ENCODE measurements around the gene S100A5.

Gene S100A5

GRCh38 chr1:153548722-153549688 lies 8.3 kb upstream of the S100A5 start, which contains the start of gene S100A3:
Gene S100A3, minus strand, starts transcription at chr1:153549258. Its CDS starts 773 bp downstream, at chr1:153548485.
- H3K27ac ChIP-seq (ENCODE audit: insufficient read depth in 1 of 2, low read depth in 1 of 2, low read length in 2 of 2, poor library complexity in 1 of 2, severe bottlenecking in 2 of 2), result no peak within 1 kb of the TSS
- 95% methylated on average over 9 of the region's 14 CpGs for WGBS (ENCODE audit: insufficient coverage)
- no peaks in the 10 kb centered on the region for H3K27me3 ChIP-seq (replicated peaks in 2 of 5; ENCODE audit: control insufficient read depth in 4 of 5, insufficient read depth in 5 of 5, low read length in 4 of 5)
- no peaks in the 10 kb centered on the region for H3K9me3 ChIP-seq (ENCODE audit: control extremely low read depth in 1 of 5, control insufficient read depth in 4 of 5, insufficient read depth in 2 of 5, low read depth in 1 of 5, low read length in 4 of 5)
- H3K4me3 ChIP-seq (ENCODE audit: control insufficient read depth in 1 of 7, extremely low read depth in 1 of 7, insufficient read depth in 4 of 7, low read depth in 2 of 7, low read length in 6 of 7), result no peak within 1 kb of the TSS
- H3K4me1 ChIP-seq (ENCODE audit: control extremely low read depth in 1 of 4, control insufficient read depth in 4 of 4, insufficient read depth in 4 of 4, low read length in 3 of 4), result peaks cover 0 to 89% (median 55%) of the 10 kb centered on the region in 4 experiments
- DNase-seq, result no peak
- POLR2A ChIA-PET, result no interaction called here
- CTCF ChIA-PET, result interaction anchor here (1.6 to 6.8 kb wide), 5 partner anchors 13 to 23 kb away, joined by 8 to 64 read pairs (median 15); partner anchors contain the start of gene S100A6
- H3K36me3 ChIP-seq (ENCODE audit: control insufficient read depth in 4 of 4, insufficient read depth in 4 of 4, low read length in 3 of 4), result peaks cover 0 to 7% (median 5%) of the 10 kb centered on the region in 4 experiments

DNA sequence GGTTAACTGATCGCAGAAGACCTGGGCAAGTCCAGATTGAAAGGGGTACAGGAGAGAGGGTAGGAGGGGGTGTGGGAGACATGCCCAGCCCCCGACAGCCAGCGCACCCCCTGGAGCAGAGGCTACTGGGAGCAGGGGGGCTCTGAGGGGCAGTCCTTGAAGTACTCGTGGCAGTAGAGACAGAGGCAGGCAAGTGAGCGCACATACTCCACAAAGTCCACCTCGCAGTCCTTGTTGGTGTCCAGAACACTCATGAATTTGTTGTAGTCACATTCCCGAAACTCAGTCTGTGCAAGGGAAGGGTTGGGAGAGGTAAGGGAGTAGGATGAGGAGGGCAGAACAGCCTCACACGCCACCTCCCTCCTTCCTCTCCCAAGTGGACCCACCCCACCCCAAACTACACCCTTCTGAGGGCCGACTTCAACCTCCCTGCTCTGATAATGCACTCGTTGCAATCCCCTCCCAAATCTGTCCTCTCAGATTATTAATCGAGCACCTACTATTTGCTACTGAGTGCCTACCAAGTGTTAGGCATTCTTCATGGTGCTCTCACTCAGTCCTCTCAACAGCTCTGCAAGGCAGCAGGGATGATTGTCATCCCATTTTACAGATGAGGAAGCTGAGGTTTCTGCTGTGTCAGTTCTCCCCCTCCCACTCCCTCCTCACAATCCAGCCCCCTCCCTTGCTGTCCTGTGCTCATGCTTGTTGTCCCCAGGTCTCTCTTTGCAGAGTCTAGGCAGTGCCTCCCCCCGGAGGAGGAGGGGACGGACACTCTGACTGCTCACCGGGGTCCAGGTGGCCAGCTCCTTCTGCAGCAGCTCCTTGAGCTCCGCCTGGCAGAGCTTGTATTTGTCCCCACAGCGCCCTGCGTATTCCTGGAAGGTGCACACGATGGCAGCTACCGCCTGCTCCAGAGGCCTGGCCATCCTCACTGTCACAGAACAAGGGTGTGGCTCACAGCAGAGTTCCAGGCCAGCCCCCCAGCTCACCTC lies 7.1 kb upstream of the S100A5 start:
- CTCF ChIA-PET, result interaction anchor here (0.7 to 4.2 kb wide), 4 partner anchors 12 to 24 kb away, joined by 3 to 17 read pairs (median 8); partner anchors contain the start of gene S100A6
- Histone ChIP-seq H3K27ac (ENCODE audit: insufficient read depth in 1 of 2, low read depth in 1 of 2, low read length in 2 of 2, poor library complexity in 1 of 2, severe bottlenecking in 2 of 2) (no peak overlapping the region), H3K36me3 (ENCODE audit: control insufficient read depth in 4 of 4, insufficient read depth in 4 of 4, low read length in 3 of 4) (peaks cover 5 to 19% (median 17%) of the 10 kb centered on the region in 4 experiments), H3K4me3 (ENCODE audit: control insufficient read depth in 1 of 7, extremely low read depth in 1 of 7, insufficient read depth in 4 of 7, low read depth in 2 of 7, low read length in 6 of 7) (no peak overlapping the region), H3K27me3 (replicated peaks in 2 of 5; ENCODE audit: control insufficient read depth in 4 of 5, insufficient read depth in 5 of 5, low read length in 4 of 5) (no peaks in the 10 kb centered on the region), H3K9me3 (ENCODE audit: control extremely low read depth in 1 of 5, control insufficient read depth in 4 of 5, insufficient read depth in 2 of 5, low read depth in 1 of 5, low read length in 4 of 5) (no peaks in the 10 kb centered on the region), H3K4me1 (ENCODE audit: control extremely low read depth in 1 of 4, control insufficient read depth in 4 of 4, insufficient read depth in 4 of 4, low read length in 3 of 4) (peaks cover 0 to 89% (median 54%) of the 10 kb centered on the region in 4 experiments)
- DNase-seq, result no peak
- POLR2A ChIA-PET, result no interaction called here
- 97% methylated on average over 15 of the region's 19 CpGs for WGBS (ENCODE audit: insufficient coverage)

- WGBS (ENCODE audit: insufficient coverage), result 92% methylated on average over 11 of the region's 14 CpGs
- Histone ChIP-seq H3K4me1 (ENCODE audit: control extremely low read depth in 1 of 4, control insufficient read depth in 4 of 4, insufficient read depth in 4 of 4, low read length in 3 of 4) (peaks cover 0 to 98% (median 59%) of the 10 kb centered on the region in 4 experiments), H3K36me3 (ENCODE audit: control insufficient read depth in 4 of 4, insufficient read depth in 4 of 4, low read length in 3 of 4) (peaks cover 6 to 23% (median 17%) of the 10 kb centered on the region in 4 experiments), H3K27me3 (replicated peaks in 2 of 5; ENCODE audit: control insufficient read depth in 4 of 5, insufficient read depth in 5 of 5, low read length in 4 of 5) (no peaks in the 10 kb centered on the region), H3K27ac (ENCODE audit: insufficient read depth in 1 of 2, low read depth in 1 of 2, low read length in 2 of 2, poor library complexity in 1 of 2, severe bottlenecking in 2 of 2) (no peak overlapping the region), H3K9me3 (ENCODE audit: control extremely low read depth in 1 of 5, control insufficient read depth in 4 of 5, insufficient read depth in 2 of 5, low read depth in 1 of 5, low read length in 4 of 5) (no peaks in the 10 kb centered on the region), H3K4me3 (ENCODE audit: control insufficient read depth in 1 of 7, extremely low read depth in 1 of 7, insufficient read depth in 4 of 7, low read depth in 2 of 7, low read length in 6 of 7) (no peak overlapping the region)
- POLR2A ChIA-PET, result interaction anchor here (2.5 kb wide), 1 partner anchor 19 kb away, joined by 15 read pairs; the partner anchor contains the start of gene S100A2
- CTCF ChIA-PET, result interaction anchor here (1.2 to 4.2 kb wide), 4 partner anchors 7 to 22 kb away, joined by 3 to 17 read pairs (median 11); partner anchors contain the start of gene S100A6
- DNase-seq, result no peak
Measured at GRCh38 chr1:153546796-153547559, 6.2 kb upstream of the S100A5 start.

DNA sequence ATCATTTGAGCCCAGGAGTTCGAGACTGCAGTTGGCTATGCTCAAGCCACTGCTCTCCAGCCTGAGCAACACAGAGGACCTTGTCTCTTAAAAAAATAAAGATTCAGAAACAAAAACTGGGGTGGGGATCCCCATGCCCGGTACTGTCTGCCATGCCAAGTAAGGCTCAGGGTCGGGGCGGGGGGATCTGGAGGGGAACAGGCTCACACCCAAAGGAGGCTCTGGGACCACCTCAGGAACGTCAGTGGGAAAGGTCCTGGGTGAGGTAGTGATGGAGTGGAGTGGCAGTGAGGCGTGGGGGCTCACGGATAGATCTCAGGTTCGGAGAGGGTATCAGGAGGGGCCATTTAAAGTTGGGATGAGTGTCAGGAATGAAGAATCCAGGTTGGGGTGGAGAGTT lies 5.6 kb upstream of the S100A5 start:
- CTCF ChIA-PET, result interaction anchor here (0.8 to 4.3 kb wide), 5 partner anchors 8 to 26 kb away, joined by 3 to 31 read pairs (median 14); partner anchors contain the start of gene S100A6
- Histone ChIP-seq H3K27ac (ENCODE audit: insufficient read depth in 1 of 2, low read depth in 1 of 2, low read length in 2 of 2, poor library complexity in 1 of 2, severe bottlenecking in 2 of 2) (no peak overlapping the region), H3K27me3 (replicated peaks in 2 of 5; ENCODE audit: control insufficient read depth in 4 of 5, insufficient read depth in 5 of 5, low read length in 4 of 5) (no peaks in the 10 kb centered on the region), H3K4me1 (ENCODE audit: control extremely low read depth in 1 of 4, control insufficient read depth in 4 of 4, insufficient read depth in 4 of 4, low read length in 3 of 4) (peaks cover 2 to 100% (median 63%) of the 10 kb centered on the region in 4 experiments), H3K4me3 (ENCODE audit: control insufficient read depth in 1 of 7, extremely low read depth in 1 of 7, insufficient read depth in 4 of 7, low read depth in 2 of 7, low read length in 6 of 7) (peak overlapping the region in 2 of 7 experiments; percentile 67 to 87), H3K36me3 (ENCODE audit: control insufficient read depth in 4 of 4, insufficient read depth in 4 of 4, low read length in 3 of 4) (peaks cover 6 to 23% (median 17%) of the 10 kb centered on the region in 4 experiments), H3K9me3 (ENCODE audit: control extremely low read depth in 1 of 5, control insufficient read depth in 4 of 5, insufficient read depth in 2 of 5, low read depth in 1 of 5, low read length in 4 of 5) (no peaks in the 10 kb centered on the region)
- POLR2A ChIA-PET, result interaction anchor here (2.5 to 2.7 kb wide), 2 partner anchors 11 to 20 kb away, joined by 10 to 15 read pairs; partner anchors contain the start of genes S100A2 and S100A6
- WGBS (ENCODE audit: insufficient coverage), result 94% methylated on average over 8 of the region's 8 CpGs
- no peak for DNase-seq

DNA sequence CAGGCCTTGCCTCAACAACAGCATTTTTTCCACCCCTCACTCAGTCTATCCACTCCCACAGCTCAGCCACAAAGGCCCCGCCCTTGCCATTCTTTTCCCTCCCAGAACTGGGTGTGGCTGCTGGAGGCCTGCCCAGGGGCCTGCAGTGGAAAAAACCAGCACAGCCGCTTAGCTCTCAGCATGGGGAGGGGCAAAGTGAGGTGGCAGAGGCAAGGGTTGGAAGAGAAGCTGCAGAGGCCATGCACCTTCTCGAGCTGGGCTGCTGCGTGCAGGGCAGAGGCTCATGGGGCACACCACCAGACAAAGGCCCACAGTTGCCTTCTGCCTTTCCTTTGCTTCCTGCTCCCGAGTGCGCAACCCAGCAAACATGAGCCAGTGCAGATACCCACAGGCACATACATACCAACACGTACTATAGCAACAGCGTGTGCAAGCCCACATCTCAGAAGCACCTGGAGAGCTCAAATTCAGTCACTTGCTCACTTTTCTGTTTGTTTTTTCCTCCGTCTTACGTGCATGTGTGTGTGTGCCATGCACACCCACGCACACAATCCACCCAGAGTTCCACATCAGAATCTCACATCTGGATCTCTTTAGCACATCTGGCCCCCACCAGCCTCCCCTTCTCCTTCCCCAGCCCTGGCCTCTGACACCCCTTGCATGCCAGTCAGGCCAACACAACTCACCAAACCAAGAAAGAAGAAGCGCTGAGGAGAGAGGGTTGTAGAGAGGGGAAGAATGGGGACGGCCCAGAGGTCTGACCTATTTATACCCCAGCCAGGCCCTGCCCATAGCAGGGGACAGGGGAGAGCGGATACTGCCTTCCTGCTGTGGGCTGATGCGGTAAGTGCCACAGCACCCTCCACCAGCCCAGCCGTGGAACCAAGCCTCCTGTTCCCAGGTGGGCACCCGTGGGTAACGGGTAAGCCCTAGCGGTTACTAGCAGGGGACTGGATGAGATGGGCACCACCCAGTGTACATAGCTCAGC lies 4.6 kb upstream of the S100A5 start, which contains the start of gene S100A4:
TSS of gene S100A4 (minus strand) at position 740 of the 989 bp plus-strand sequence. CDS start 1,012 bp downstream, outside the sequence.
- POLR2A ChIA-PET, result interaction anchor here (0.9 to 2.7 kb wide), 4 partner anchors 10 to 21 kb away, joined by 3 to 15 read pairs (median 7); partner anchors contain the start of genes S100A2 and S100A6

More for the DNA sequence above, 4.6 kb upstream of the S100A5 start, which contains the start of gene S100A4:
- CTCF ChIA-PET, result interaction anchor here (0.8 to 4.3 kb wide), 8 partner anchors 9 to 35 kb away, joined by 3 to 31 read pairs (median 12); partner anchors contain the start of gene S100A6
- Histone ChIP-seq H3K27ac (ENCODE audit: insufficient read depth in 1 of 2, low read depth in 1 of 2, low read length in 2 of 2, poor library complexity in 1 of 2, severe bottlenecking in 2 of 2) (peak within 1 kb of the TSS; percentile 51 to 77), H3K9me3 (ENCODE audit: control extremely low read depth in 1 of 5, control insufficient read depth in 4 of 5, insufficient read depth in 2 of 5, low read depth in 1 of 5, low read length in 4 of 5) (no peaks in the 10 kb centered on the region), H3K36me3 (ENCODE audit: control insufficient read depth in 4 of 4, insufficient read depth in 4 of 4, low read length in 3 of 4) (peaks cover 6 to 23% (median 17%) of the 10 kb centered on the region in 4 experiments), H3K4me1 (ENCODE audit: control extremely low read depth in 1 of 4, control insufficient read depth in 4 of 4, insufficient read depth in 4 of 4, low read length in 3 of 4) (peaks cover 5 to 100% (median 63%) of the 10 kb centered on the region in 4 experiments), H3K4me3 (ENCODE audit: control insufficient read depth in 1 of 7, extremely low read depth in 1 of 7, insufficient read depth in 4 of 7, low read depth in 2 of 7, low read length in 6 of 7) (peak within 1 kb of the TSS; percentile 21 to 87 (median 65)), H3K27me3 (replicated peaks in 2 of 5; ENCODE audit: control insufficient read depth in 4 of 5, insufficient read depth in 5 of 5, low read length in 4 of 5) (no peaks in the 10 kb centered on the region)
- under 1% methylated on average over 16 of the region's 19 CpGs for whole genome bisulfite sequencing (ENCODE audit: insufficient coverage)
- peak; percentile 83 to 93 (median 92) for DNase-seq

All from common myeloid progenitor, CD34-positive (primary cell).